ENCODE measurements around the gene GPR143. TPM values are rescaled to one million over a fixed set of nuclear protein-coding genes. Genes with fewer than 3 reads are reported as not detected.
"Not testable (repeated sequence)": the region's sequence is repeated elsewhere in the genome, so short reads cannot be mapped to it uniquely, and the experiment has no call there.

GPR143 gene
- not detected for total RNA-seq
- polyA plus RNA-seq = under 1 TPM in 1 of 2 donors, not detected in 1; 0.20 TPM
- total RNA-seq = not detected

DNA sequence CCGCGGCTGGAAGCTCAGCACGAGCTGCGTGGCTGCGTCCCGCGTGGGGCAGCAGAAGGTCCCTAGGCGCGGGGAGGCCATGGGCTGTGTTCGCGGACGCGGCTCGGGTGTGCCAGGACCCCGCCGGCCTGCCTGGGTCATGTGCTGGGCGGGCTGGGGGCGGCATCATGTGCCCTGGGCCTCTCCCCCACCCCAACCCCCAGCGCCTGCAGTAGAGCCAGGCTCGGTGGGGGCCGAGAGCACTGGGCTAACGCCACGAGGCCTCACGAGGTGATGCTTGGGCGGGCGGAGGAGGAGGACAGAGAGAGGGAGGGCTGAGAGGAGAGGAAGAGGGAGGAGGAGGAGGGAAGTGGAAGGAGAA lies at the start of gene GPR143:
Gene GPR143 (minus strand): TSS at position 111 of the 361 bp plus-strand sequence. CDS start 30 bp downstream, at position 81.
- Histone ChIP-seq H3K27me3 (ENCODE audit: control insufficient read depth in 2 of 2, insufficient read depth in 2 of 2, low read length in 2 of 2) (no peaks in the 10 kb centered on the region), H3K4me1 (ENCODE audit: control insufficient read depth in 2 of 2, insufficient read depth in 2 of 2, low read length in 2 of 2) (no peaks in the 10 kb centered on the region), H3K4me3 (ENCODE audit: low read length) (no peak within 1 kb of the TSS), H3K9me3 (ENCODE audit: control insufficient read depth in 2 of 3, low read length in 3 of 3) (no peaks in the 10 kb centered on the region), H3K27ac (ENCODE audit: low read depth, low read length) (no peak within 1 kb of the TSS), H3K36me3 (ENCODE audit: control insufficient read depth in 2 of 3, insufficient read depth in 3 of 3, low read length in 3 of 3) (no peaks in the 10 kb centered on the region)
- Mint-ChIP-seq H3K27me3 (peaks cover 4 to 21% (median 7%) of the 10 kb centered on the region in 5 donors), H3K4me3 (no peak within 1 kb of the TSS), H3K9me3 (peaks cover 0 to 3% (median 0%) of the 10 kb centered on the region in 11 donors), H3K4me1 (peaks cover 0 to 4% (median 0%) of the 10 kb centered on the region in 7 donors), H3K36me3 (no peaks in the 10 kb centered on the region), H3K27ac (no peak within 1 kb of the TSS)
- ChIA-PET CTCF (no interaction called here), POLR2A (no interaction called here)
- ATAC-seq (no peak), DNase-seq (no peak)
- intact Hi-C loops (cut with micrococcal nuclease) = no loop called here

- H3K36me3 Mint-ChIP-seq; POLR2A ChIA-PET; CTCF ChIA-PET; H3K4me3 ChIP-seq (ENCODE audit: low read length); H3K27ac ChIP-seq (ENCODE audit: low read depth, low read length); DNase-seq; H3K27me3 ChIP-seq (ENCODE audit: control insufficient read depth in 2 of 2, insufficient read depth in 2 of 2, low read length in 2 of 2); H3K9me3 ChIP-seq (ENCODE audit: control insufficient read depth in 2 of 3, low read length in 3 of 3); H3K4me3 Mint-ChIP-seq; H3K27me3 Mint-ChIP-seq; intact Hi-C loops (cut with micrococcal nuclease); ATAC-seq; H3K27ac Mint-ChIP-seq; H3K9me3 Mint-ChIP-seq; H3K4me1 ChIP-seq (ENCODE audit: control insufficient read depth in 2 of 2, insufficient read depth in 2 of 2, low read length in 2 of 2); H3K4me1 Mint-ChIP-seq; H3K36me3 ChIP-seq (ENCODE audit: control insufficient read depth in 2 of 3, insufficient read depth in 3 of 3, low read length in 3 of 3): not testable (repeated sequence)
Measured at GRCh38 chrX:9811086-9811485, 45.4 kb upstream of the GPR143 start.

GRCh38 chrX:9809876-9810275 lies 44.2 kb upstream of the GPR143 start:
- POLR2A ChIA-PET; H3K9me3 Mint-ChIP-seq; ATAC-seq; H3K27ac Mint-ChIP-seq; H3K27ac ChIP-seq (ENCODE audit: low read depth, low read length); H3K27me3 ChIP-seq (ENCODE audit: control insufficient read depth in 2 of 2, insufficient read depth in 2 of 2, low read length in 2 of 2); DNase-seq; H3K36me3 Mint-ChIP-seq; H3K4me1 ChIP-seq (ENCODE audit: control insufficient read depth in 2 of 2, insufficient read depth in 2 of 2, low read length in 2 of 2); H3K36me3 ChIP-seq (ENCODE audit: control insufficient read depth in 2 of 3, insufficient read depth in 3 of 3, low read length in 3 of 3); H3K4me1 Mint-ChIP-seq; intact Hi-C loops (cut with micrococcal nuclease); H3K27me3 Mint-ChIP-seq; CTCF ChIA-PET; H3K4me3 ChIP-seq (ENCODE audit: low read length); H3K4me3 Mint-ChIP-seq; H3K9me3 ChIP-seq (ENCODE audit: control insufficient read depth in 2 of 3, low read length in 3 of 3): not testable (repeated sequence)

- Mint-ChIP-seq H3K27ac (no peak overlapping the region), H3K9me3 (peaks cover 0 to 2% (median 0%) of the 10 kb centered on the region in 11 donors), H3K4me1 (no peaks in the 10 kb centered on the region), H3K4me3 (no peak overlapping the region), H3K36me3 (no peaks in the 10 kb centered on the region), H3K27me3 (no peaks in the 10 kb centered on the region)
- no peaks in the 10 kb centered on the region for H3K27me3 ChIP-seq (ENCODE audit: control insufficient read depth in 2 of 2, insufficient read depth in 2 of 2, low read length in 2 of 2)
- H3K4me1 ChIP-seq (ENCODE audit: control insufficient read depth in 2 of 2, insufficient read depth in 2 of 2, low read length in 2 of 2) = no peaks in the 10 kb centered on the region
- POLR2A ChIA-PET = no interaction called here
- no peaks in the 10 kb centered on the region for H3K9me3 ChIP-seq (ENCODE audit: control insufficient read depth in 2 of 3, low read length in 3 of 3)
- H3K27ac ChIP-seq (ENCODE audit: low read depth, low read length) = no peak overlapping the region
- H3K4me3 ChIP-seq (ENCODE audit: low read length) = no peak overlapping the region
- CTCF ChIA-PET = no interaction called here
- intact Hi-C loops (cut with micrococcal nuclease) = no loop called here
- ATAC-seq (no peak), DNase-seq (no peak)
- no peaks in the 10 kb centered on the region for H3K36me3 ChIP-seq (ENCODE audit: control insufficient read depth in 2 of 3, insufficient read depth in 3 of 3, low read length in 3 of 3)
Measured at GRCh38 chrX:9807355-9808182, 41.9 kb upstream of the GPR143 start.

GRCh38 chrX:9805956-9806355 lies 40.3 kb upstream of the GPR143 start:
- no peak for DNase-seq
- peaks cover 0 to under 1% (median 0%) of the 10 kb centered on the region in 5 donors for H3K36me3 Mint-ChIP-seq
- no peaks in the 10 kb centered on the region for H3K4me1 Mint-ChIP-seq
- intact Hi-C loops (cut with micrococcal nuclease) = no loop called here
- Histone ChIP-seq H3K4me3 (ENCODE audit: low read length) (no peak overlapping the region), H3K4me1 (ENCODE audit: control insufficient read depth in 2 of 2, insufficient read depth in 2 of 2, low read length in 2 of 2) (no peaks in the 10 kb centered on the region), H3K9me3 (ENCODE audit: control insufficient read depth in 2 of 3, low read length in 3 of 3) (no peaks in the 10 kb centered on the region), H3K27ac (ENCODE audit: low read depth, low read length) (no peak overlapping the region), H3K27me3 (ENCODE audit: control insufficient read depth in 2 of 2, insufficient read depth in 2 of 2, low read length in 2 of 2) (no peaks in the 10 kb centered on the region), H3K36me3 (ENCODE audit: control insufficient read depth in 2 of 3, insufficient read depth in 3 of 3, low read length in 3 of 3) (no peaks in the 10 kb centered on the region)
- no peak overlapping the region for H3K27ac Mint-ChIP-seq
- peaks cover 0 to 1% (median 0%) of the 10 kb centered on the region in 5 donors for H3K27me3 Mint-ChIP-seq
- ChIA-PET CTCF (no interaction called here), POLR2A (no interaction called here)
- peaks cover 0 to 2% (median under 1%) of the 10 kb centered on the region in 11 donors for H3K9me3 Mint-ChIP-seq
- no peak overlapping the region for H3K4me3 Mint-ChIP-seq
- ATAC-seq = no peak

DNA sequence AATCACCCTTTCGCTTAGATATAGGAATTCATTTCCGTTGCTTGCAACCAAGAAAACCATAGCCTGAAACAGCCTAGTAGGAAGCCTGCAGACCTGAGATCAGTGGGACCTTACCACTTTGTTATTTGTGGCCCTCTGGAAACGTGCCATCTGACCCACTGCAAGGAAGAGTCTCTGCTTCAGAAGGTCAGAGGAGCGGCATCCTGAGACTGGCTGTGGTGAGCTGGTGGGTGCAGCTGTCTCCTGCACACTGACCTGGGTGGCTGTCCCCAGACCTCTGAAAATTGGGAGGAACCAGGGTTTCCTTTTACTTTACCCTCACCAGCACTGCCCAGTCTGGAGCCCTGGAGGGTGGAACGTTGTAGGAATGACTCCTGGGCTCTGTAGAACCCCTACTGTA lies 38.8 kb upstream of the GPR143 start:
- DNase-seq = no peak
- Histone ChIP-seq H3K36me3 (ENCODE audit: control insufficient read depth in 2 of 3, insufficient read depth in 3 of 3, low read length in 3 of 3) (no peaks in the 10 kb centered on the region), H3K4me3 (ENCODE audit: low read length) (no peak overlapping the region), H3K9me3 (ENCODE audit: control insufficient read depth in 2 of 3, low read length in 3 of 3) (no peaks in the 10 kb centered on the region), H3K27ac (ENCODE audit: low read depth, low read length) (no peak overlapping the region), H3K27me3 (ENCODE audit: control insufficient read depth in 2 of 2, insufficient read depth in 2 of 2, low read length in 2 of 2) (no peaks in the 10 kb centered on the region), H3K4me1 (ENCODE audit: control insufficient read depth in 2 of 2, insufficient read depth in 2 of 2, low read length in 2 of 2) (no peaks in the 10 kb centered on the region)
- peaks cover 0 to 9% (median 0%) of the 10 kb centered on the region in 5 donors for H3K36me3 Mint-ChIP-seq
- intact Hi-C loops (cut with micrococcal nuclease) = no loop called here
- peaks cover 0 to 9% (median 6%) of the 10 kb centered on the region in 5 donors for H3K27me3 Mint-ChIP-seq
- H3K4me1 Mint-ChIP-seq = no peaks in the 10 kb centered on the region
- ChIA-PET CTCF (no interaction called here), POLR2A (no interaction called here)
- no peak overlapping the region for H3K27ac Mint-ChIP-seq
- no peak overlapping the region for H3K4me3 Mint-ChIP-seq
- no peak for ATAC-seq
- peaks cover 0 to 14% (median 7%) of the 10 kb centered on the region in 11 donors for H3K9me3 Mint-ChIP-seq

GRCh38 chrX:9802737-9803136 lies 37.1 kb upstream of the GPR143 start:
- CTCF ChIA-PET = no interaction called here
- H3K27me3 ChIP-seq (ENCODE audit: control insufficient read depth in 2 of 2, insufficient read depth in 2 of 2, low read length in 2 of 2) = no peaks in the 10 kb centered on the region
- Mint-ChIP-seq H3K4me1 (no peaks in the 10 kb centered on the region), H3K36me3 (peaks cover 0 to 9% (median 0%) of the 10 kb centered on the region in 5 donors), H3K4me3 (no peak overlapping the region), H3K27me3 (peaks cover 0 to 11% (median 10%) of the 10 kb centered on the region in 5 donors), H3K9me3 (peaks cover 0 to 19% (median 7%) of the 10 kb centered on the region in 11 donors), H3K27ac (no peak overlapping the region)
- H3K36me3 ChIP-seq (ENCODE audit: control insufficient read depth in 2 of 3, insufficient read depth in 3 of 3, low read length in 3 of 3) = no peaks in the 10 kb centered on the region
- no peak for DNase-seq
- POLR2A ChIA-PET = no interaction called here
- no peak overlapping the region for H3K27ac ChIP-seq (ENCODE audit: low read depth, low read length)
- no peaks in the 10 kb centered on the region for H3K4me1 ChIP-seq (ENCODE audit: control insufficient read depth in 2 of 2, insufficient read depth in 2 of 2, low read length in 2 of 2)
- no peak for ATAC-seq
- H3K9me3 ChIP-seq (ENCODE audit: control insufficient read depth in 2 of 3, low read length in 3 of 3) = no peaks in the 10 kb centered on the region
- intact Hi-C loops (cut with micrococcal nuclease) = no loop called here
- H3K4me3 ChIP-seq (ENCODE audit: low read length) = no peak overlapping the region
